ENCODE results near the gene ZNF292.

ZNF292 gene

DNA sequence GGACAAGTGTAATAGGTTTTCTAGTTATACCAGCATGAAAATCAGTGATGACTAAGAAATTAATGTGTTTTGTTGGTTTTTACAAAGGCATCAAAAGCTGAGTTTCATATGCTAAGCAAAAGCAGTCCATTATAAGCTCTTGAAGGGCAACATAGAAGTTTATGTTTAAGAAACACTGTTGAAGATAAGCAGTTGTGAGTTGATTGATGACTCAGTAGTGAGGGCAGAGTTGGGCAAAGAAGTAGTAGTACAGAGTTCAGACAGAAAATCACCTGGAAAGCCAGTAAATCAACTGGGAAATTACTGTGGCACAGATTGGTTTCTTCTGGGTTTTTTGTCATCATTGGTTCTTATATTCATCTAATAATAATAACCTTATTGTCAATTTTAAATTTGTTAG, 89.0 kb downstream of the ZNF292 start:
- TF ChIP-seq, protein P1, sequence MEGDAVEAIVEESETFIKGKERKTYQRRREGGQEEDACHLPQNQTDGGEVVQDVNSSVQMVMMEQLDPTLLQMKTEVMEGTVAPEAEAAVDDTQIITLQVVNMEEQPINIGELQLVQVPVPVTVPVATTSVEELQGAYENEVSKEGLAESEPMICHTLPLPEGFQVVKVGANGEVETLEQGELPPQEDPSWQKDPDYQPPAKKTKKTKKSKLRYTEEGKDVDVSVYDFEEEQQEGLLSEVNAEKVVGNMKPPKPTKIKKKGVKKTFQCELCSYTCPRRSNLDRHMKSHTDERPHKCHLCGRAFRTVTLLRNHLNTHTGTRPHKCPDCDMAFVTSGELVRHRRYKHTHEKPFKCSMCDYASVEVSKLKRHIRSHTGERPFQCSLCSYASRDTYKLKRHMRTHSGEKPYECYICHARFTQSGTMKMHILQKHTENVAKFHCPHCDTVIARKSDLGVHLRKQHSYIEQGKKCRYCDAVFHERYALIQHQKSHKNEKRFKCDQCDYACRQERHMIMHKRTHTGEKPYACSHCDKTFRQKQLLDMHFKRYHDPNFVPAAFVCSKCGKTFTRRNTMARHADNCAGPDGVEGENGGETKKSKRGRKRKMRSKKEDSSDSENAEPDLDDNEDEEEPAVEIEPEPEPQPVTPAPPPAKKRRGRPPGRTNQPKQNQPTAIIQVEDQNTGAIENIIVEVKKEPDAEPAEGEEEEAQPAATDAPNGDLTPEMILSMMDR (IDR thresholded peaks at IDR 0.05), result no peak

DNA sequence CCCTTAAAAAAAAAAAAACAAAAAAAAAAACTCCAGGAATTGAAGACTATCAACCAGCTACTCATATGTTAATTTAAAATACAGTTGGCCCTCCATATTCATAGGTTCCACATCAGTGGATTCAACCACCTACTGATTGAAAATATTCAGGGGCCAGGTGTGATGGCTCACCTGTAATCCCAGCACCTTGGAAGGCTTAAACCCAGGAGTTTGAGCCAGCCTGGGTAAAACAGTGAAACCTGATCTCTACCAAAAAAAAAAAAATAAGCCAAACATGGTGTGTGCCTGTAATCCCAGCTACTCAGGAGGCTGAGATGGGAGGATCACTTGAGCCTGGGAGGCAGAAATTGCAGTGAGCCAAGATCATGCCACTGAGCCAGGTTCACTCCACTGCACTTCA, 94.7 kb downstream of the ZNF292 start:
- TF ChIP-seq, protein P1 (IDR thresholded peaks at IDR 0.05), result no peak

DNA sequence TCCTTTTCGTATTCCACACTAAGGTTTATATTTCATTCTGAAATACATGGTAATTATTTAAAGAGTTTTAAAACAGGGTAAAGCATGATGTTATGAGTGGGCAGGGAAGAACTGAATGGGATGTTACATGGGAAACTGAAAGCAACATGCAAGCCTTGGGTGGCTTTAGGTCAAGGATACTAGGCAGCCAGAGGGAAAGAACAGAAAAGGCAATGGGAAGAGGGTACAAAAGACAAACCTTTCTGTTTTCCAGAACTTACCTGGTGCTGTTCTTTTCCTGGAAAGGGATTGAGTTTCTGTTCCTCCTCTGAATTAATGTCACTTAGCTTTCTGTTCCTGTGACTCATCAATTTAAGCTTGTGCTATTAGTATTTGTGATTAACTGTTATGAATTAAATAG, 95.9 kb downstream of the ZNF292 start:
- TF ChIP-seq, protein P1 (IDR thresholded peaks at IDR 0.05), result no peak

DNA sequence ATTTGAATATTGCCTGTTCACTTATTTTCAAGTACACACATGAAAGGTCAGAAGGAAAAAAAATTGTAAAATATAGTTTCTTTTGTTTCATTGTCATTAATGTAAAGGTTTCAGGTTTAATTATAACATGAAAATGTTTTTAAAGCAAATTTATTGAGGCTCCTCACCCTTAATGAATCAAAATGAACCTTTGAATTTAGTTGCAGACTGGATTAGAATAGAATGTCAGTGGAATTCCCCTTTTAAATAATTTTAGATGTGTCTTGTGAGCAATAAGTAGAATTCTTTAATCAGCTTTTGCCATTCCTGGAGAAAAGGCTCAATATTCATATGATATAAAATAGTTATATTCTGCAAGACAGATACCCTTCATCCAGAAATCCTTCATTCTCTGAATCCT, 96.4 kb downstream of the ZNF292 start:
- TF ChIP-seq, protein P1 (IDR thresholded peaks at IDR 0.05), result no peak

DNA sequence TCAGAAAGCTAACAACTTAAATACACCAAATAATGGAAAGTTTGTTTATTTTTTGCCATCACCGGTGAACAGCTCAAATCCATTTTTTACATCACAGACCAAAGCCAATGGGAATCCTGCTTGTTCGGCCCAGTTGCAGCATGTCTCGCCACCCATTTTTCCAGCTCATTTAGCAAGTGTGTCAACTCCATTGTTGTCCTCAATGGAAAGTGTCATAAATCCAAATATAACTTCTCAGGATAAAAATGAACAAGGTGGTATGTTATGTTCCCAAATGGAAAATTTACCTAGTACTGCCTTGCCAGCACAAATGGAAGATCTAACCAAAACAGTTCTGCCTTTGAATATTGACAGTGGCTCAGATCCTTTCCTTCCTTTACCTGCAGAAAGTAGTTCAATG, 101.7 kb downstream of the ZNF292 start:
- TF ChIP-seq, protein P1 (IDR thresholded peaks at IDR 0.05), result no peak

DNA sequence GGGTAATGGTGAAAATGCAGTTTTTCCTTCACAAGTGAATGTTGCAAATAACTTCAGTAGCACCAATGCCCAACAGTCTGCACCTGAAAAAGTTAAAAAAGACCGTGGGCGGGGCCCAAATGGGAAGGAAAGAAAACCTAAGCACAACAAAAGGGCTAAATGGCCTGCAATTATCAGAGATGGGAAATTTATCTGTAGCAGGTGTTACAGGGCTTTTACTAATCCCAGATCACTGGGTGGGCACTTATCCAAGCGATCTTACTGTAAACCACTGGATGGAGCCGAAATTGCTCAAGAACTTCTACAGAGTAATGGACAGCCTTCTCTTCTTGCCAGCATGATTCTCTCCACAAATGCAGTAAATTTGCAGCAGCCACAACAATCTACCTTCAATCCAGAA, 102.2 kb downstream of the ZNF292 start:
- TF ChIP-seq, protein P1 (IDR thresholded peaks at IDR 0.05), result no peak

DNA sequence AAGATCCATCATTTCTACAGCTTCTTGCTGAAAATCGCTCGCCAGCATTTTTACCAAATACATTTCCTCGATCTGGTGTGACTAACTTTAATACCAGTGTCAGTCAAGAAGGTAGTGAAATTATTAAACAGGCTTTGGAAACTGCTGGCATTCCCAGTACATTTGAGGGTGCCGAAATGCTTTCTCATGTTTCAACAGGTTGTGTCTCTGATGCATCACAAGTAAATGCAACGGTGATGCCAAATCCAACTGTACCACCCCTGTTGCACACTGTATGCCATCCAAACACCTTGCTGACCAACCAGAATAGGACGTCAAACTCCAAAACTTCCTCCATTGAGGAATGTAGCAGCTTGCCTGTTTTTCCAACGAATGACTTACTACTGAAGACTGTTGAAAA, 102.6 kb downstream of the ZNF292 start:
- TF ChIP-seq, protein P1 (IDR thresholded peaks at IDR 0.05), result no peak

DNA sequence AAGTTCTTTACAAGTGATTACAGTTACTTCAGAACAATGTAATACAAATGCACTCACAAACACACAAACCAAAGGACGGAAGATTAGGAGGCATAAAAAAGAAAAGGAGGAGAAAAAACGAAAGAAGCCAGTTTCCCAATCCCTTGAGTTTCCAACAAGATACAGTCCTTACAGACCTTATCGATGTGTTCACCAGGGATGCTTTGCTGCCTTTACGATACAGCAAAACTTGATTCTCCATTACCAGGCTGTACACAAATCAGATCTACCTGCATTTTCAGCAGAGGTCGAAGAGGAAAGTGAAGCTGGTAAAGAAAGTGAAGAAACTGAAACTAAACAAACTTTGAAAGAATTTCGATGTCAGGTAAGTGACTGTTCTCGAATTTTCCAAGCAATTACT, 104.4 kb downstream of the ZNF292 start:
- TF ChIP-seq, protein P1 (IDR thresholded peaks at IDR 0.05), result no peak
